GM13977 (cell line): ENCODE results near the gene CACNG3.

ENCODE experiments used
- DNase-seq: peaks from one replicate; pipeline ENCODE4 v3.0.0; 2012; ENCODE audit warnings: low spot score
- CTCF ChIP-seq: IDR thresholded peaks from 2 replicates; pipeline ENCODE4 v1.5.1; 2012; ENCODE audit warnings: mild to moderate bottlenecking, control low read depth; ENCODE audit not compliant: insufficient read depth; ENCODE audit errors: extremely low read depth, missing control alignments
- in situ Hi-C: fragments of 300-500 bp; cut with MboI; formaldehyde crosslinking; loops from one replicate; pipeline ENCODE4 v1.12.0; 2022; ENCODE audit warnings: low sequenced_read_pairs, low pct_unique_long_range_greater_than_20kb, mixed read lengths, inconsistent platforms; ENCODE audit not compliant: unreplicated experiment

The CACNG3 gene

GRCh38 chr16:24348545-24349290, 92.6 kb downstream of the CACNG3 start:
- TF ChIP-seq CTCF = no peak
- in situ Hi-C loops = no loop called here
- DNase-seq = no peak

DNA sequence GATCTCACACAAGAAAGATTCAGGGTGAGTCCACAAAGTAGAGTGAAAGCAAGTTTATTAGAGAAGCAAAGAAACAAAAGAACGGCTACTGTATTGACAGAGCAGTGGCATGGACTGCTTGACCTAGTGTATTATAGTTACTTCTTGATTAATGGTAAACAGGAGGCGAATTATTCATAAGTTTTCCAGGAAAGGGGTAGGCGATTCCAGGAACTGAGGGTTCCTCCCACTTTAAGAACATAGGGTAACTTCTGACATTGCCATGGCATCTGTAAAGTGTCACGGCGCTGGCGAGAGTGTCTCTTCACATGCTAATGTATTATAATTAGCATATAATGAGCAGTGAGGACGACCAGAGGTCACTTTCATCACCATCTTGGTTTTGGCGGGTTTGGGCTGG, 93.2 kb downstream of the CACNG3 start:
- DNase-seq = no peak
- no peak for TF ChIP-seq CTCF
- in situ Hi-C loops = no loop called here

DNA sequence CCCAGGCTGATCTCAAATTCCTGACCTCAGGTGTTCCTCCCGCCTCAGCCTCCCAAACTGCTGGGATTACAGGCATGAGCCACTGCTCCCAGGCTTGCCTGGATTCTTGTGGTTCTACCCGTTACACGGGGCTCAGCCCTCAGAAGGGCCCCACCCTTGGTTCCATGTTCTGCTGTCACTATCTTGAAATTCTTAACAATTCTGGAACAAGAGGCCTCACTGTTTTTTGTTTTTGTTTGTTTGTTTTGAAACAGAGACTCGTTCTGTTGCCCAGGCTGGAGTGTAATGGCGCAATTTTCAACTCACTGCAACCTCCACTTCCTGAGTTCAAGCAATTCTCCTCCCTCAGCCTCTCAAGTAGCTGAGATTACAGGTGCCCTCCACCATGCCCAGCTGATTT, 96.6 kb downstream of the CACNG3 start:
- in situ Hi-C loops = no loop called here
- DNase-seq = no peak
- no peak for TF ChIP-seq CTCF

- DNase-seq = no peak
- in situ Hi-C loops = no loop called here
- no peak for TF ChIP-seq CTCF
Measured at GRCh38 chr16:24353622-24354021, 97.5 kb downstream of the CACNG3 start.

GRCh38 chr16:24357511-24357910, 101.4 kb downstream of the CACNG3 start:
- no peak for TF ChIP-seq CTCF
- no peak for DNase-seq
- in situ Hi-C loops = no loop called here

DNA sequence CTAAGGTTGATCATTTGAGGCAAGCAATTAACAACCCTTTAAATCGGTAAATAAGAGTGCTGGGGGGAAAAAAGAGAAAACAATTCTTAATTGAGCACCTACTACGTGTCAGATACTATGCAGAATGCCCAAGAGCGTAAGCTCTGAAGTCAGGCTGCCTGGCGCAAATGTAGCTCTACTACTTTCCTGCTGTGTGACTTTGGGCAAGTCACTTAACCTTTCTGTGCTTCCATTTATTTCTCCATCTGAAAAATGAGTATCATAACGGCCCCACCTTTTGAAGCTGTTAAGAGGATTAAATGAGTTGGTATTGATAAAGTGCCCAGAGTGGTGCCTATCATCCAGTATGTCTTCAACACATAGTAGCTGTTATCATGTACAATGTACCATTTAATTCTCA, 102.0 kb downstream of the CACNG3 start:
- TF ChIP-seq CTCF = no peak
- in situ Hi-C loops = no loop called here
- DNase-seq = no peak

GRCh38 chr16:24359490-24359889, 103.4 kb downstream of the CACNG3 start:
- DNase-seq = no peak
- in situ Hi-C loops = no loop called here
- no peak for TF ChIP-seq CTCF
